Measurements from ENCODE around the gene USP5.

Gene USP5

GRCh38 chr12:6818645-6819044 is 33.3 kb upstream of the USP5 start:
- DNase-seq (ENCODE audit: low read depth, low spot score): no peak
- Histone ChIP-seq H3K27ac (no peak overlapping the region), H3K9me3 (ENCODE audit: low read depth, low read length) (no peaks in the 10 kb centered on the region), H3K36me3 (ENCODE audit: insufficient read depth, low read length) (no peaks in the 10 kb centered on the region), H3K4me3 (no peak overlapping the region), H3K9ac (ENCODE audit: insufficient read length) (no peak overlapping the region)
- no peak for TF ChIP-seq FOXP2 (optimal IDR thresholded peaks at IDR 0.05; ENCODE audit: control extremely low read depth, extremely low read length, insufficient read depth)
- no peak for TF ChIP-seq POLR2AphosphoS5 (IDR thresholded peaks at IDR 0.05; ENCODE audit: borderline replicate concordance, low read depth, low read length)
- no peak for TF ChIP-seq EZH2 (IDR thresholded peaks at IDR 0.05)

GRCh38 chr12:6819106-6820030 is 32.6 kb upstream of the USP5 start:
- Histone ChIP-seq H3K9me3 (ENCODE audit: low read depth, low read length) (no peaks in the 10 kb centered on the region), H3K9ac (ENCODE audit: insufficient read length) (no peak overlapping the region), H3K27ac (no peak overlapping the region), H3K4me3 (no peak overlapping the region), H3K36me3 (ENCODE audit: insufficient read depth, low read length) (no peaks in the 10 kb centered on the region)
- no peak for DNase-seq (ENCODE audit: low read depth, low spot score)
- no peak for TF ChIP-seq EZH2 (IDR thresholded peaks at IDR 0.05)
- TF ChIP-seq FOXP2 (optimal IDR thresholded peaks at IDR 0.05; ENCODE audit: control extremely low read depth, extremely low read length, insufficient read depth): no peak
- TF ChIP-seq POLR2AphosphoS5 (IDR thresholded peaks at IDR 0.05; ENCODE audit: borderline replicate concordance, low read depth, low read length): no peak

DNA sequence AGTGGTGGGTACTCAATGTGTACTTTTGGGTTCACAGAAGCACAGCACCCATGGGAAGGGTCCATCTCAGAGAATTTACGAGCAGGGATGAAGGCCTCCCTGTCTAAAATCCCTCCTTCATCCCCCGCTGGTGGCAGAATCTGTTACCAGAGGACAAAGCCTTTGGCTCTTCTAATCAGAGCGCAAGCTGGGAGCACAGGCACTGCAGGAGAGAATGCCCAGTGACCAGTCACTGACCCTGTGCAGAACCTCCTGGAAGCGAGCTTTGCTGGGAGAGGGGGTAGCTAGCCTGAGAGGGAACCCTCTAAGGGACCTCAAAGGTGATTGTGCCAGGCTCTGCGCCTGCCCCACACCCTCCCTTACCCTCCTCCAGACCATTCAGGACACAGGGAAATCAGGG is 31.8 kb upstream of the USP5 start:
- Histone ChIP-seq H3K9me3 (ENCODE audit: low read depth, low read length) (no peaks in the 10 kb centered on the region), H3K4me3 (no peak overlapping the region), H3K9ac (ENCODE audit: insufficient read length) (no peak overlapping the region), H3K27ac (no peak overlapping the region), H3K36me3 (ENCODE audit: insufficient read depth, low read length) (no peaks in the 10 kb centered on the region)
- DNase-seq (ENCODE audit: low read depth, low spot score): no peak
- TF ChIP-seq EZH2 (IDR thresholded peaks at IDR 0.05) (no peak), POLR2AphosphoS5 (IDR thresholded peaks at IDR 0.05; ENCODE audit: borderline replicate concordance, low read depth, low read length) (no peak), FOXP2 (optimal IDR thresholded peaks at IDR 0.05; ENCODE audit: control extremely low read depth, extremely low read length, insufficient read depth) (no peak)

GRCh38 chr12:6821591-6822425 is 30.1 kb upstream of the USP5 start, which contains the start of gene GPR162:
Gene GPR162, plus strand, starts transcription at chr12:6821821. Its CDS starts 2,078 bp downstream, at chr12:6823899.
- peak within 1 kb of the TSS; percentile 78 for H3K4me3 ChIP-seq
- DNase-seq (ENCODE audit: low read depth, low spot score): no peak

GRCh38 chr12:6822426-6823135 is 29.4 kb upstream of the USP5 start:
- no peak overlapping the region for H3K27ac ChIP-seq
- H3K36me3 ChIP-seq (ENCODE audit: insufficient read depth, low read length): no peaks in the 10 kb centered on the region
- H3K9ac ChIP-seq (ENCODE audit: insufficient read length): no peak overlapping the region
- H3K9me3 ChIP-seq (ENCODE audit: low read depth, low read length): no peaks in the 10 kb centered on the region
- no peak for DNase-seq (ENCODE audit: low read depth, low spot score)
- peak overlapping the region; percentile 78 for H3K4me3 ChIP-seq
- TF ChIP-seq POLR2AphosphoS5 (IDR thresholded peaks at IDR 0.05; ENCODE audit: borderline replicate concordance, low read depth, low read length) (no peak), FOXP2 (optimal IDR thresholded peaks at IDR 0.05; ENCODE audit: control extremely low read depth, extremely low read length, insufficient read depth) (no peak), EZH2 (IDR thresholded peaks at IDR 0.05) (no peak)

More at GRCh38 chr12:6821591-6822425, 30.1 kb upstream of the USP5 start, which contains the start of gene GPR162:
- no peak; the same call in 1 of the 2 replicates for TF ChIP-seq POLR2AphosphoS5 (IDR thresholded peaks at IDR 0.05; ENCODE audit: borderline replicate concordance, low read depth, low read length)
- TF ChIP-seq EZH2 (IDR thresholded peaks at IDR 0.05): no peak
- no peak for TF ChIP-seq FOXP2 (optimal IDR thresholded peaks at IDR 0.05; ENCODE audit: control extremely low read depth, extremely low read length, insufficient read depth)
- Histone ChIP-seq H3K27ac (peak within 1 kb of the TSS; percentile 42; the same call in 1 of the 2 replicates), H3K9ac (ENCODE audit: insufficient read length) (peak within 1 kb of the TSS; percentile 28), H3K36me3 (ENCODE audit: insufficient read depth, low read length) (no peaks in the 10 kb centered on the region), H3K9me3 (ENCODE audit: low read depth, low read length) (no peaks in the 10 kb centered on the region)

DNA sequence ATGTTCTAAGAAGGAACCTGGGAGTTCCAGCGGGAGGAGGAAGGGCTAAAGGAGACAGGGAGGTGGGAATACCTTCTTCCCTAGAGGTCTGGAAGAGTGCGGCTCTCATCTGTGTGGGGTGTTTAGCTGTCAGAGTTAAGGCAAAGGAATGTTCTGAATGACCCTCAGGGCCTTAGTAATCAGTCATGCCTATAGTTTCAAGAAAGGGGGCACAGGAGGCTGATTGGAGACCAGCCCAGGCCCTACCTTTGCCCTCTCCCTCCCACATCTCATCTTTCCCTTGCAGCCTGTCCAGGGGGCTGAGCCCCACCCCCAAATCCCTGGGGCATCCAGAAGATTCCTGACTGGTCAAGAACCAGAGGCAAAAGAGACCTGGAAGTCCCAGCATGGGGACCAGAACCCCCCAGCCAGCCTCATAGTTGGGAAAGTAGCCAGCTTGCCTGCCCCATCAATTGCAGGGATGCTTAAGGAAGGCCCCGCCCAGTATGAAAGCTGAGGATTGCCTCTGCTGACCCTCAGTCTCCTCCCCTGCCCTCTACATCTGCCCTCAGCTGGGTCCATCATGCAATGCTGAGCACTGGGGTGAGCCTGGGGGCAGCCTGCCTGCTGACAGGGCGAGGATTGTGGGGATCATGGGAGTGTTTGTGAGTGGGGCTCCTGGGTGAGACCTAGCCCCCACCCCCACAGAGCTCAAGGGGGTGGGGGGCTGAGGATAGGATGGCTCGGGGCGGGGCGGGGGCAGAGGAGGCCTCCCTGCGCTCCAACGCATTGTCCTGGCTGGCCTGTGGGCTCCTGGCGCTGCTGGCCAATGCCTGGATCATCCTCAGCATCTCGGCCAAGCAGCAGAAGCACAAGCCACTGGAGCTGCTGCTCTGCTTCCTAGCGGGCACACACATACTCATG is 28.5 kb upstream of the USP5 start:
- Histone ChIP-seq H3K27ac (no peak overlapping the region), H3K4me3 (no peak overlapping the region), H3K9ac (ENCODE audit: insufficient read length) (no peak overlapping the region), H3K36me3 (ENCODE audit: insufficient read depth, low read length) (no peaks in the 10 kb centered on the region), H3K9me3 (ENCODE audit: low read depth, low read length) (no peaks in the 10 kb centered on the region)
- no peak for DNase-seq (ENCODE audit: low read depth, low spot score)
- TF ChIP-seq EZH2 (IDR thresholded peaks at IDR 0.05): no peak
- TF ChIP-seq POLR2AphosphoS5 (IDR thresholded peaks at IDR 0.05; ENCODE audit: borderline replicate concordance, low read depth, low read length): peak; percentile 17; the same call in 1 of the 2 replicates

DNA sequence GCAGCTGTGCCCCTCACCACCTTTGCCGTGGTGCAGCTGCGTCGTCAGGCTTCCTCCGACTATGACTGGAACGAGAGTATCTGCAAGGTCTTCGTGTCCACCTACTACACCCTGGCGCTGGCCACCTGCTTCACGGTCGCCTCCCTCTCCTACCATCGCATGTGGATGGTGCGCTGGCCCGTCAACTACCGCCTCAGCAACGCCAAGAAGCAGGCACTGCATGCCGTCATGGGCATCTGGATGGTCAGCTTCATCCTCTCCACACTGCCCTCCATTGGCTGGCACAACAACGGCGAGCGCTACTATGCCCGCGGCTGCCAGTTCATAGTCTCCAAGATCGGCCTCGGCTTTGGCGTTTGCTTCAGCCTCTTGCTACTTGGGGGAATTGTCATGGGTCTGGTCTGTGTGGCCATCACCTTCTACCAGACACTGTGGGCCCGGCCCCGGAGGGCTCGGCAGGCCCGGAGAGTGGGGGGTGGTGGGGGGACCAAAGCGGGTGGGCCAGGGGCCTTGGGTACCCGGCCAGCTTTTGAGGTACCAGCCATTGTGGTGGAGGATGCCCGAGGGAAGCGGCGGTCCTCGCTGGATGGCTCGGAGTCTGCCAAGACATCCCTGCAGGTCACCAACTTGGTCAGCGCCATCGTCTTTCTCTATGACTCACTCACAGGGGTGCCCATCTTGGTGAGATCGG is 27.7 kb upstream of the USP5 start:
- no peak overlapping the region for H3K4me3 ChIP-seq
- DNase-seq (ENCODE audit: low read depth, low spot score): no peak
- no peaks in the 10 kb centered on the region for H3K9me3 ChIP-seq (ENCODE audit: low read depth, low read length)
- TF ChIP-seq EZH2 (IDR thresholded peaks at IDR 0.05) (no peak), POLR2AphosphoS5 (IDR thresholded peaks at IDR 0.05; ENCODE audit: borderline replicate concordance, low read depth, low read length) (no peak; the same call in 1 of the 2 replicates), FOXP2 (optimal IDR thresholded peaks at IDR 0.05; ENCODE audit: control extremely low read depth, extremely low read length, insufficient read depth) (no peak)
- no peak overlapping the region for H3K27ac ChIP-seq
- H3K9ac ChIP-seq (ENCODE audit: insufficient read length): no peak overlapping the region
- H3K36me3 ChIP-seq (ENCODE audit: insufficient read depth, low read length): no peaks in the 10 kb centered on the region

Data from SK-N-MC (cell line).